MG63 (cell line): ENCODE measurements around the gene CASP1. TPM values are rescaled to one million over a fixed set of nuclear protein-coding genes. Genes with fewer than 3 reads are reported as not detected.

Experiments
- DNase-seq: peaks from one replicate; pipeline ENCODE4 v3.0.0-alpha.2; 2020
- H3K27me3 ChIP-seq: fragments of 250-450 bp; sonication (Bioruptor Pico); 2 replicates; pipeline ENCODE4 v1.5.1; 2020; ENCODE audit warnings: mild to moderate bottlenecking, moderate library complexity
- H3K36me3 ChIP-seq: fragments of 250-450 bp; sonication (Bioruptor Pico); 2 replicates; pipeline ENCODE4 v1.5.1; 2020; ENCODE audit warnings: mild to moderate bottlenecking, moderate library complexity
- H3K4me3 ChIP-seq: fragments of 250-450 bp; sonication (Bioruptor Pico); 2 replicates; pipeline ENCODE4 v1.5.1; 2020; ENCODE audit warnings: mild to moderate bottlenecking, moderate library complexity
- H3K9me3 ChIP-seq: fragments of 250-450 bp; sonication (Bioruptor Pico); 2 replicates; pipeline ENCODE4 v1.5.1; 2020; ENCODE audit warnings: mild to moderate bottlenecking, moderate library complexity
- total RNA-seq: library from RNA; depleted of rRNA; stranded (reverse); fragments of >200 nt; shearing (Covaris generic); gene quantifications from 2 replicates; pipeline ENCODE4 v1.2.3, GENCODE V29; 2014; ENCODE audit warnings: low replicate concordance; rRNA removed

Gene CASP1
- total RNA-seq, 1 experiment from 2014 or later, result 0.20 TPM

DNA sequence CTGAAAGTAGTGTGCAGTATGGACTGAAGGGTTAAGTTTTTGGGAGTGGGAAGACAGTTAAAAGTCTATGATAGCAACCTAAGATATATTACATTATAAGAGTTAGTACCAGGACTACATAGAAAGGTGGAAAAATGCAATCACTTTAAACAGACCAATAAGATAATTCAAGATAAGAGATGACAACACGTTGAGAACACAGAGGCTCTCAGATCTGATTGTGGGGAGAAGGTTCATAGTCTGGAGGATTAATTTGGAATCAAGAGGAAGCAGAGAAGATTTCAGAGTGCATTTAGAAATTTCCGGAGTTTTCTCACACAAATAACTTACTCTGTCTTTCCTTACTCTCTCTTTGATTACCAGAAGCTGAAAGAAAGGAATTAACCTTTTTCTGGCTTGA, 12.4 kb downstream of the CASP1 start:
- no peaks in the 10 kb centered on the region for H3K9me3 ChIP-seq
- no peaks in the 10 kb centered on the region for H3K36me3 ChIP-seq
- H3K27me3 ChIP-seq, result no peaks in the 10 kb centered on the region
- no peak for DNase-seq
- no peak overlapping the region for H3K4me3 ChIP-seq

GRCh38 chr11:105007463-105007862, 27.5 kb downstream of the CASP1 start:
- no peak overlapping the region for H3K4me3 ChIP-seq
- H3K27me3 ChIP-seq, result no peaks in the 10 kb centered on the region
- H3K36me3 ChIP-seq, result no peaks in the 10 kb centered on the region
- DNase-seq, result no peak
- H3K9me3 ChIP-seq, result no peaks in the 10 kb centered on the region

- H3K36me3 ChIP-seq, result no peaks in the 10 kb centered on the region
- no peaks in the 10 kb centered on the region for H3K9me3 ChIP-seq
- H3K4me3 ChIP-seq, result no peak overlapping the region
- no peak for DNase-seq
- H3K27me3 ChIP-seq, result no peaks in the 10 kb centered on the region
Measured at GRCh38 chr11:105005451-105005845, 29.5 kb downstream of the CASP1 start.

GRCh38 chr11:105004021-105004420, 30.9 kb downstream of the CASP1 start:
- Histone ChIP-seq H3K27me3 (no peaks in the 10 kb centered on the region), H3K4me3 (no peak overlapping the region), H3K9me3 (no peaks in the 10 kb centered on the region), H3K36me3 (no peaks in the 10 kb centered on the region)
- DNase-seq, result no peak

- no peak for DNase-seq
- no peaks in the 10 kb centered on the region for H3K27me3 ChIP-seq
- H3K36me3 ChIP-seq, result no peaks in the 10 kb centered on the region
- no peak overlapping the region for H3K4me3 ChIP-seq
- H3K9me3 ChIP-seq, result no peaks in the 10 kb centered on the region
Measured at GRCh38 chr11:105003151-105003550, 31.8 kb downstream of the CASP1 start.

DNA sequence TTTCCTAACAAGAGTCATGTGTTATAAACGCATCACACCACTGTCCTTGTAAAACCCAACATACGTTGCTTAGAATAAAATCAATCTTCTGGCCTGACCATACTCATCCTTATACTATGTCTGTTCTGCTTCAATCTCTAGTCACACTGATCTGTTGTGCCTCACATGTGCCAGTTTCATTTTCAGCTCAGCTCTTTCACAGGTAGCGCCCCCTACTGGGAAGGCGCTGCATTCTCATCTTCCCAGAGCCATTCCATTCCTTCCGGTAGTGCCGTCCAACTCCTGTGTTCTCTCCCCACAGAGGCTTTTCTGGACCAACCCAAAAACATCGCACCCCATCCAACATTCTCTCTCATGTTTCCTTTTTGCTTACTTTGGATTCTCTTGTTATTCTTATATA, 34.1 kb downstream of the CASP1 start:
- Histone ChIP-seq H3K9me3 (no peaks in the 10 kb centered on the region), H3K4me3 (no peak overlapping the region), H3K27me3 (no peaks in the 10 kb centered on the region), H3K36me3 (no peaks in the 10 kb centered on the region)
- no peak for DNase-seq

DNA sequence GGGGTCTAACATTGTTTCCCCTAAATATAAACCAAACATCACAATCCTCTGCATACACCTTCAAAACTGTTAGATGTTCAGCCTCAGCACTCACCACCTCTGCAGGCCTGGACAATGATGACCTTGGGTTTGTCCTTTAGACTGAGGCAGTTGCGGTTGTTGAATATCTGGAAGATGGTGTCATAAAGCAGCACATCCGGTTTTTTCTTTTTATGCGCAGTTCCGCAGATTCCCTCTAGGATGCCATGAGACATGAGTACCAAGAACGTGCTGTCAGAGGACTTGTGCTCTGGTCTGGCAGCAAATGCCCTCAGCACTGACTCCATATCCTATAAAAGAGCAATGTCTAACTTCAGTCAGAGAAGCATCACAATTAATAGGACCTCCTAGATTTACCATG, 34.8 kb downstream of the CASP1 start:
- no peaks in the 10 kb centered on the region for H3K27me3 ChIP-seq
- no peaks in the 10 kb centered on the region for H3K36me3 ChIP-seq
- H3K4me3 ChIP-seq, result no peak overlapping the region
- DNase-seq, result peak; percentile 3
- no peaks in the 10 kb centered on the region for H3K9me3 ChIP-seq

DNA sequence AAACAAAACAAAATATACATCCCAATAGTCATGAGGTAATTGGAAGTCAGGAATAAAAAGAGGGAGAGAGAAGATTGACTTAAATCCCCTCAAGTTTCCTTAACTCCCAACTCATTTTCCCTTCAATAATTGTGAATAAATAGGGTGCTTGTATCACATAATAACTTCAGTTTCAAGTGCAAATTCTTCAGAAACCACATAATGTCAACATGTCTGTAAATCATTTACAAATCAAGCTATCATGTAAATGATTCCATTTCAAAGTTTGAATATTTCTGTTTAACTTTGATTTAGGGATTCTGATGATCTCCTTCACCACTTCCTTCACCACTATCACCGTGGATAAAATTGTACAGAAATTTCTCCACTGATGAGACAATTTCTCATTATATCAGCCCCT, 35.2 kb downstream of the CASP1 start:
- DNase-seq, result no peak
- H3K36me3 ChIP-seq, result no peaks in the 10 kb centered on the region
- H3K9me3 ChIP-seq, result no peaks in the 10 kb centered on the region
- H3K4me3 ChIP-seq, result no peak overlapping the region
- H3K27me3 ChIP-seq, result no peaks in the 10 kb centered on the region

- no peaks in the 10 kb centered on the region for H3K9me3 ChIP-seq
- H3K4me3 ChIP-seq, result no peak overlapping the region
- DNase-seq, result no peak
Measured at GRCh38 chr11:104997288-104997687, 37.7 kb downstream of the CASP1 start.

GRCh38 chr11:104995001-104995408, 39.9 kb downstream of the CASP1 start:
- DNase-seq, result no peak
- Histone ChIP-seq H3K9me3 (no peaks in the 10 kb centered on the region), H3K36me3 (no peaks in the 10 kb centered on the region), H3K4me3 (no peak overlapping the region), H3K27me3 (no peaks in the 10 kb centered on the region)

More at GRCh38 chr11:104997288-104997687, 37.7 kb downstream of the CASP1 start:
- Histone ChIP-seq H3K27me3 (no peaks in the 10 kb centered on the region), H3K36me3 (no peaks in the 10 kb centered on the region)

DNA sequence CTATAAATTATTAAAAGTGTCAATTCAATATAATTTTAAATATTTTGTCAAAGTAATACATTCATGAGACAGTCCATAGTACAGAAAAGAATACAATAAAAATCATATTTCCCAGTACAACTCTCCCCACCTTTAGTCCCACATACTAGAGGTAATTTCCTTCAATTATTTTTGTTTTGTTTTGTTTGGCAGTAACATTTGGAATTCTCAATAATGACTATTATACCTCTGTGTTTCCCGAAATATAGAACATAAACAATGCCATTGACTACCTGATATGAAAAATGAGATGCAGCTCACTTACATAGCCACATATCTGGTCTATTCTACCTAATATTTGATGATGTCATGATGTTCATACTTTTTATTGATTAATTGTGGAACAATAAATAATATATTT, 42.2 kb downstream of the CASP1 start:
- Histone ChIP-seq H3K27me3 (no peaks in the 10 kb centered on the region), H3K36me3 (no peaks in the 10 kb centered on the region), H3K4me3 (no peak overlapping the region), H3K9me3 (no peaks in the 10 kb centered on the region)
- DNase-seq, result no peak

DNA sequence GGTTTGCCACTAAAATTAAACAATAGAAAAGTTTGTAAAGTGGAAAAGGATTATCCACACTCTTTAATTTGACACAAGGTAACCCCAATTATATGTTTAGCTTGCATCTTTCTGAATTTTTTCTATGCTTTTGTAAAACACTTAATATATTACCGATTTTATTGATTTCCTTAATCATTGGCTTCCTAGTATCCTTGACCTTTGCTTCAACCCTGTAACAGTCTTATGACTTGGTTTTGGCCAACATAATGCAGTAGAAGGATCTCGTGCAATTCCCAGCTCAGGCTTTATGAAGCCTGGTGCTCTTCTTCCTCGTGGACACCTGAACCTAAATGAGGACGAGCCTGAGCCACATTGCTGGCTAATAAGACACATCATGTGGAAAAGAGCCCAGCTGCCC, 43.0 kb downstream of the CASP1 start:
- Histone ChIP-seq H3K9me3 (no peaks in the 10 kb centered on the region), H3K4me3 (no peak overlapping the region), H3K36me3 (no peaks in the 10 kb centered on the region), H3K27me3 (no peaks in the 10 kb centered on the region)
- no peak for DNase-seq

DNA sequence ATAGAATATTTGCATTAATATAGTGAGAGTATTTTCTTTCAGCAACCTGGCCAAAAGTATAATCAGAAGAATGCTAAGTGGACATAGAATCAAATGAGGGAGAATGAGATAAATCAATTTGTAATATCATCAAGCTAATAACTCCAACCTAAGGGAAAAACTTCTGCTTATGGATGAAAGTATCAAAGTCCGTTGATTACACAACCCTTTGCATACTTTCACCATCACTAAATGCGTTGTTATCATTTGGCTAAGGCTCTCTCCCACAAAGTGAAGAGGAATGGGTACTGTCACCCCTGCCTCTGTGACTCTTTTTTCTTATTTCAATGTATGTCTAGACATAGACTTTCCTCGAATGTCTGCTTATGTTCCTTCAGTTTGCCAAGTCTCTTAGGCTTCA, 50.1 kb downstream of the CASP1 start:
- H3K4me3 ChIP-seq, result no peak overlapping the region
- no peak for DNase-seq

GRCh38 chr11:104979839-104980238, 55.1 kb downstream of the CASP1 start:
- no peak for DNase-seq
- H3K9me3 ChIP-seq, result no peaks in the 10 kb centered on the region
- no peaks in the 10 kb centered on the region for H3K27me3 ChIP-seq
- no peak overlapping the region for H3K4me3 ChIP-seq
- H3K36me3 ChIP-seq, result no peaks in the 10 kb centered on the region

More for the DNA sequence above, 50.1 kb downstream of the CASP1 start:
- H3K27me3 ChIP-seq, result no peaks in the 10 kb centered on the region
- H3K9me3 ChIP-seq, result no peaks in the 10 kb centered on the region
- H3K36me3 ChIP-seq, result no peaks in the 10 kb centered on the region

Other genes with a start within 250 kb of the CASP1 start
- not detected in 2 replicates for gene CASP12, start 136.7 kb downstream of the CASP1 start, total RNA-seq
- 38.6 and 64.4 TPM in 2 replicates for gene CASP4, start 66.6 kb downstream of the CASP1 start, total RNA-seq
- gene CASP5, start 12.0 kb downstream of the CASP1 start, total RNA-seq, result not detected in 2 replicates
- gene CARD16, start 10.2 kb upstream of the CASP1 start, total RNA-seq, result 0.30 TPM in 1 of 2 replicates, not detected in the other
- not detected in 2 replicates for gene CARD18, start 104.6 kb upstream of the CASP1 start, total RNA-seq